EH (cell line): ENCODE data around the gene ZNF454.

ENCODE experiments used
- DNase-seq: peaks from one replicate; pipeline ENCODE4 v3.0.0-alpha.2; 2015; ENCODE audit warnings: low read depth

ZNF454 gene

GRCh38 chr5:178993236-178993765 is 52.3 kb downstream of the ZNF454 start:
- DNase-seq, result no peak

GRCh38 chr5:178993955-178994579 is 53.1 kb downstream of the ZNF454 start:
- no peak for DNase-seq

GRCh38 chr5:178994580-178995340 is 53.8 kb downstream of the ZNF454 start, which contains the start of gene GRM6:
Gene GRM6, minus strand, starts transcription at chr5:178995320. Its CDS starts 376 bp downstream, at chr5:178994944.
- DNase-seq, result no peak

- no peak for DNase-seq
These were observed 54.3 kb downstream of the ZNF454 start for GRCh38 chr5:178995341-178995690.

GRCh38 chr5:178996156-178996555 is 55.2 kb downstream of the ZNF454 start:
- no peak for DNase-seq

- no peak for DNase-seq
These were observed 56.2 kb downstream of the ZNF454 start for GRCh38 chr5:178997191-178997590.

- DNase-seq, result no peak
These were observed 57.4 kb downstream of the ZNF454 start for GRCh38 chr5:178998441-178998840.

- no peak for DNase-seq
These were observed 65.6 kb downstream of the ZNF454 start for GRCh38 chr5:179006564-179006963.

GRCh38 chr5:179008667-179009066 is 67.7 kb downstream of the ZNF454 start:
- DNase-seq, result no peak
